Fibroblast of skin of right quadriceps (primary cell): ENCODE results near the gene FMNL2.

Experiments used
- DNase-seq: peaks from one replicate; pipeline ENCODE4 v3.0.0-alpha.2; 2013

FMNL2 gene

GRCh38 chr2:152588998-152589397, 254.0 kb downstream of the FMNL2 start:
- no peak for DNase-seq

GRCh38 chr2:152594022-152594766, 259.2 kb downstream of the FMNL2 start:
- DNase-seq, result no peak

GRCh38 chr2:152594792-152595191, 259.8 kb downstream of the FMNL2 start:
- DNase-seq, result peak; percentile 33

- peak; percentile 47 for DNase-seq
Measured at GRCh38 chr2:152598975-152599759, 264.2 kb downstream of the FMNL2 start.

- DNase-seq, result no peak
Measured at GRCh38 chr2:152600051-152600657, 265.2 kb downstream of the FMNL2 start.

GRCh38 chr2:152600697-152601096, 265.7 kb downstream of the FMNL2 start:
- DNase-seq, result no peak

GRCh38 chr2:152602750-152603149, 267.8 kb downstream of the FMNL2 start:
- no peak for DNase-seq

GRCh38 chr2:152603166-152603565, 268.2 kb downstream of the FMNL2 start:
- no peak for DNase-seq

GRCh38 chr2:152606081-152606480, 271.1 kb downstream of the FMNL2 start:
- DNase-seq, result peak; percentile 52

- no peak for DNase-seq
Measured at GRCh38 chr2:152606941-152607340, 272.0 kb downstream of the FMNL2 start.

- DNase-seq, result no peak
Measured at GRCh38 chr2:152607793-152608300, 272.9 kb downstream of the FMNL2 start.

GRCh38 chr2:152609154-152609553, 274.2 kb downstream of the FMNL2 start:
- DNase-seq, result no peak

- DNase-seq, result no peak
Measured at GRCh38 chr2:152609699-152610098, 274.7 kb downstream of the FMNL2 start.

GRCh38 chr2:152611458-152612231, 276.7 kb downstream of the FMNL2 start:
- peak; percentile 83 for DNase-seq

GRCh38 chr2:152613235-152613634, 278.3 kb downstream of the FMNL2 start:
- peak; percentile 31 for DNase-seq

- no peak for DNase-seq
Measured at GRCh38 chr2:152615177-152615576, 280.2 kb downstream of the FMNL2 start.

GRCh38 chr2:152617456-152618192, 282.6 kb downstream of the FMNL2 start:
- peak; percentile 60 for DNase-seq

- DNase-seq, result no peak
Measured at GRCh38 chr2:152618193-152618564, 283.2 kb downstream of the FMNL2 start.

GRCh38 chr2:152620208-152620607, 285.2 kb downstream of the FMNL2 start:
- no peak for DNase-seq

- no peak for DNase-seq
Measured at GRCh38 chr2:152620985-152621384, 286.0 kb downstream of the FMNL2 start.

- DNase-seq, result no peak
Measured at GRCh38 chr2:152622219-152622618, 287.2 kb downstream of the FMNL2 start.
